Measurements from ENCODE around the gene CSTPP1.
A peak's percentile ranks its signal among the peaks of the same experiment; 100 is the strongest.

The CSTPP1 gene

GRCh38 chr11:47107744-47108143 is 171.2 kb downstream of the CSTPP1 start:
- H3K4me1 ChIP-seq (ENCODE audit: control insufficient read depth in 1 of 2, insufficient read depth in 2 of 2, low read length in 2 of 2) = peaks cover 2 to 16% of the 10 kb centered on the region in 2 experiments
- no peaks in the 10 kb centered on the region for H3K36me3 ChIP-seq (ENCODE audit: control insufficient read depth in 1 of 2, insufficient read depth in 2 of 2, low read length in 2 of 2)
- H3K9ac ChIP-seq (ENCODE audit: low read length) = no peak overlapping the region
- no peak overlapping the region for H4K12ac ChIP-seq (ENCODE audit: low read depth, low read length)
- H3K23ac ChIP-seq (ENCODE audit: low read length) = no peak overlapping the region
- no peak overlapping the region for H3K18ac ChIP-seq (ENCODE audit: low read length)
- no peaks in the 10 kb centered on the region for H3K9me3 ChIP-seq (ENCODE audit: insufficient read depth, low read depth, low read length)
- no peaks in the 10 kb centered on the region for H3K79me2 ChIP-seq (ENCODE audit: control insufficient read depth, insufficient read depth, low read length, poor library complexity)
- no CpG with 5 or more reads among the region's 6 CpGs for WGBS (ENCODE audit: extremely low coverage, insufficient coverage, insufficient read length)
- H2BK12ac ChIP-seq (ENCODE audit: low read length) = no peak overlapping the region
- no peaks in the 10 kb centered on the region for H3K79me1 ChIP-seq (ENCODE audit: low read length)
- no peak overlapping the region for H3K4me3 ChIP-seq (ENCODE audit: low read depth, low read length)
- no peak overlapping the region for H3K27ac ChIP-seq (ENCODE audit: low read depth, low read length)
- no peak overlapping the region for H2AK5ac ChIP-seq (ENCODE audit: low read length)
- no peak overlapping the region for H2BK5ac ChIP-seq (ENCODE audit: low read depth, low read length, poor library complexity)
- DNase-seq = no peak
- no peak overlapping the region for H2BK120ac ChIP-seq (ENCODE audit: insufficient read depth, low read length, poor library complexity)
- no peak overlapping the region for H4K91ac ChIP-seq (ENCODE audit: low read depth, low read length)
- H3K27me3 ChIP-seq (ENCODE audit: insufficient read depth, low read length) = no peaks in the 10 kb centered on the region
- H2AFZ ChIP-seq (ENCODE audit: insufficient read depth, low read length, poor library complexity) = no peak overlapping the region
- H3K4me2 ChIP-seq (ENCODE audit: low read length) = no peak overlapping the region
- H4K8ac ChIP-seq (ENCODE audit: low read depth, low read length) = no peak overlapping the region
- no peak overlapping the region for H3K14ac ChIP-seq (ENCODE audit: low read length)
- H3K4ac ChIP-seq (ENCODE audit: low read depth, low read length) = no peak overlapping the region

- Histone ChIP-seq H3K23ac (ENCODE audit: low read length) (no peak overlapping the region), H3K27ac (ENCODE audit: low read depth, low read length) (no peak overlapping the region), H3K4me2 (ENCODE audit: low read length) (no peak overlapping the region), H3K36me3 (ENCODE audit: control insufficient read depth in 1 of 2, insufficient read depth in 2 of 2, low read length in 2 of 2) (no peaks in the 10 kb centered on the region), H3K9me3 (ENCODE audit: insufficient read depth, low read depth, low read length) (no peaks in the 10 kb centered on the region), H2BK120ac (ENCODE audit: insufficient read depth, low read length, poor library complexity) (no peak overlapping the region), H2BK12ac (ENCODE audit: low read length) (no peak overlapping the region), H3K27me3 (ENCODE audit: insufficient read depth, low read length) (no peaks in the 10 kb centered on the region), H3K4me3 (ENCODE audit: low read depth, low read length) (no peak overlapping the region), H3K9ac (ENCODE audit: low read length) (no peak overlapping the region), H3K4me1 (ENCODE audit: control insufficient read depth in 1 of 2, insufficient read depth in 2 of 2, low read length in 2 of 2) (peaks cover 2 to 16% of the 10 kb centered on the region in 2 experiments), H3K79me1 (ENCODE audit: low read length) (no peaks in the 10 kb centered on the region), H4K8ac (ENCODE audit: low read depth, low read length) (no peak overlapping the region), H3K4ac (ENCODE audit: low read depth, low read length) (no peak overlapping the region), H2AK5ac (ENCODE audit: low read length) (no peak overlapping the region), H3K79me2 (ENCODE audit: control insufficient read depth, insufficient read depth, low read length, poor library complexity) (no peaks in the 10 kb centered on the region), H2BK5ac (ENCODE audit: low read depth, low read length, poor library complexity) (no peak overlapping the region), H4K12ac (ENCODE audit: low read depth, low read length) (no peak overlapping the region), H3K18ac (ENCODE audit: low read length) (no peak overlapping the region), H2AFZ (ENCODE audit: insufficient read depth, low read length, poor library complexity) (no peak overlapping the region), H3K14ac (ENCODE audit: low read length) (no peak overlapping the region), H4K91ac (ENCODE audit: low read depth, low read length) (no peak overlapping the region)
- DNase-seq = no peak
- WGBS (ENCODE audit: extremely low coverage, insufficient coverage, insufficient read length) = no CpG with 5 or more reads among the region's 4 CpGs
These were observed 171.7 kb downstream of the CSTPP1 start for GRCh38 chr11:47108214-47108613.

- Histone ChIP-seq H3K23ac (ENCODE audit: low read length) (peak overlapping the region; percentile 60), H4K12ac (ENCODE audit: low read depth, low read length) (no peak overlapping the region), H2BK5ac (ENCODE audit: low read depth, low read length, poor library complexity) (no peak overlapping the region), H2AFZ (ENCODE audit: insufficient read depth, low read length, poor library complexity) (no peak overlapping the region), H2BK12ac (ENCODE audit: low read length) (no peak overlapping the region), H3K79me2 (ENCODE audit: control insufficient read depth, insufficient read depth, low read length, poor library complexity) (no peaks in the 10 kb centered on the region), H2AK5ac (ENCODE audit: low read length) (no peak overlapping the region), H3K18ac (ENCODE audit: low read length) (no peak overlapping the region), H3K27me3 (ENCODE audit: insufficient read depth, low read length) (no peaks in the 10 kb centered on the region), H3K4me1 (ENCODE audit: control insufficient read depth in 1 of 2, insufficient read depth in 2 of 2, low read length in 2 of 2) (peaks cover 2 to 13% of the 10 kb centered on the region in 2 experiments), H3K9me3 (ENCODE audit: insufficient read depth, low read depth, low read length) (no peaks in the 10 kb centered on the region), H2BK120ac (ENCODE audit: insufficient read depth, low read length, poor library complexity) (no peak overlapping the region), H3K9ac (ENCODE audit: low read length) (no peak overlapping the region), H3K27ac (ENCODE audit: low read depth, low read length) (no peak overlapping the region), H3K36me3 (ENCODE audit: control insufficient read depth in 1 of 2, insufficient read depth in 2 of 2, low read length in 2 of 2) (no peaks in the 10 kb centered on the region), H4K8ac (ENCODE audit: low read depth, low read length) (no peak overlapping the region), H3K4me3 (ENCODE audit: low read depth, low read length) (no peak overlapping the region), H4K91ac (ENCODE audit: low read depth, low read length) (no peak overlapping the region), H3K14ac (ENCODE audit: low read length) (no peak overlapping the region), H3K4me2 (ENCODE audit: low read length) (no peak overlapping the region), H3K4ac (ENCODE audit: low read depth, low read length) (no peak overlapping the region), H3K79me1 (ENCODE audit: low read length) (no peaks in the 10 kb centered on the region)
- WGBS (ENCODE audit: extremely low coverage, insufficient coverage, insufficient read length) = no CpG with 5 or more reads among the region's 6 CpGs
- no peak for DNase-seq
These were observed 172.6 kb downstream of the CSTPP1 start for GRCh38 chr11:47109051-47109726.

DNA sequence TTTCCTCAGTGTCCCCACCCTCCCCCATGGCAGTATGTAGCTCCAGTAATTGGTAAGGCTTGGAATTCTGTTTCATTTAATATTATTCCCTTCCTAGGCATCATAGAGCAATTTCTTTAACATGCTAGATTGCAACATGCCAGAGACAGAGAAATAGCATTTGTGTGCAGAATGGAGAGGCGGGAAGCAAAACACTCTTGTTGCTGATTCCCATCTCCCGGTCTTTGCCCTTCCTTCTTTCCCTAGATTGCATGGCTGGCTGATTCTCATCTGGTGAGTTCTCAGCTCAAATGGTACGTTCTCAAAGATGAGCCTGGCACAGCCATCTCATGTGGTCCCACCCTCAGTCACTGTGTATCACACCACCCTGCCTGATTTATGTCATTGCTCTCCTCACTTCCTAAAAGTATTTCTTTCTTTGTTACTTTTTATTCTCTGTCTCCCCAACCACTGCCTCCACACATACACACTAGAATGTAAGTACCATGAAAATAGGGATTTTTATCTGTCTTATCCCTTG is 173.2 kb downstream of the CSTPP1 start:
- Histone ChIP-seq H2BK120ac (ENCODE audit: insufficient read depth, low read length, poor library complexity) (no peak overlapping the region), H3K4ac (ENCODE audit: low read depth, low read length) (no peak overlapping the region), H3K36me3 (ENCODE audit: control insufficient read depth in 1 of 2, insufficient read depth in 2 of 2, low read length in 2 of 2) (no peaks in the 10 kb centered on the region), H3K14ac (ENCODE audit: low read length) (no peak overlapping the region), H3K4me2 (ENCODE audit: low read length) (no peak overlapping the region), H3K27ac (ENCODE audit: low read depth, low read length) (no peak overlapping the region), H4K12ac (ENCODE audit: low read depth, low read length) (no peak overlapping the region), H2BK12ac (ENCODE audit: low read length) (no peak overlapping the region), H3K9ac (ENCODE audit: low read length) (no peak overlapping the region), H2AK5ac (ENCODE audit: low read length) (no peak overlapping the region), H3K79me1 (ENCODE audit: low read length) (no peaks in the 10 kb centered on the region), H3K27me3 (ENCODE audit: insufficient read depth, low read length) (no peaks in the 10 kb centered on the region), H3K4me1 (ENCODE audit: control insufficient read depth in 1 of 2, insufficient read depth in 2 of 2, low read length in 2 of 2) (peaks cover under 1 to 7% of the 10 kb centered on the region in 2 experiments), H3K23ac (ENCODE audit: low read length) (no peak overlapping the region), H3K18ac (ENCODE audit: low read length) (no peak overlapping the region), H3K4me3 (ENCODE audit: low read depth, low read length) (no peak overlapping the region), H3K79me2 (ENCODE audit: control insufficient read depth, insufficient read depth, low read length, poor library complexity) (no peaks in the 10 kb centered on the region), H2BK5ac (ENCODE audit: low read depth, low read length, poor library complexity) (no peak overlapping the region), H3K9me3 (ENCODE audit: insufficient read depth, low read depth, low read length) (no peaks in the 10 kb centered on the region), H2AFZ (ENCODE audit: insufficient read depth, low read length, poor library complexity) (no peak overlapping the region), H4K8ac (ENCODE audit: low read depth, low read length) (no peak overlapping the region), H4K91ac (ENCODE audit: low read depth, low read length) (no peak overlapping the region)
- no CpG with 5 or more reads among the region's 3 CpGs for WGBS (ENCODE audit: extremely low coverage, insufficient coverage, insufficient read length)
- no peak for DNase-seq
